UCSD-AML1 (cell line): ENCODE data around the gene AFP.

Experiments
- DNase-seq: peaks from one replicate; lab custom pipeline; 2025; ENCODE audit not compliant: unreplicated experiment; lab: John Stamatoyannopoulos, UW

AFP gene

DNA sequence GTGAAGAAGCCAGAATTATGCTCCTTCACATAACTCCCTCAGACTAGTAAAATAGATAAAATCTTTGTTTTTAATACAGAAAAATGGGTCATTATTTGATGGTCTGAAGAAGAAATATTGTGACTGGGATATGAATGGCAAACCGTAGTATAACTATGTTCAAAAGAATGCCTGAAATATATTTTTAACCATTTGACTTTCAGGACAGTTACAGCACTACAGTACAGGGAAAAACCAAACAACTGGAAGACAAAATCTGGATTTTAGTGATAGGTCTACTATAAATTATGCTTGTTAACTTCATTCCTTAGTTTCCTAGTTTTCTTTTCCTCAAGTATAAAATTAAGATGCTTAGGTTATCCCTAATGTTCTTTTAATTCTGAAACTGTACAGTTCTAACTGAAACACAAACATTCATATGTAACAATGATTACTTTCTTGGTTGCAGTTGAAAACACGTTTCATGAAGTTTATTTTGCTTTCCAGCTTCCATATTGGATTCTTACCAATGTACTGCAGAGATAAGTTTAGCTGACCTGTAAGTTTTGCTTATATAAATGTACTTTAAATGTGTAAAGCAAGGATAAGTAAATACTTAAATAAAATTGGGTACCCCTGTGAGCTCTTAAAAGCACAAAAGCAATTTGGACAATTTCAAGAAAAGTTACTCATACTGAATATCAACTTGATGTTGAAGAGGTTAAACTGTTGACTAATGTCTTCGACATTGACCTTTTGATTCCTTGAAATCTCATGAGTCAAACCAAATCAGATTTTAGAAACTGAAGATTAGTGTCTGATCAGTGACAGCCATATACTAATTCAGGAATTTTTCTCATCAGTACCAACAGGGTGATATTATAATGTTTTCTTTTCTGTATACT is 895 bp downstream of the AFP start:
- DNase-seq: no peak

DNA sequence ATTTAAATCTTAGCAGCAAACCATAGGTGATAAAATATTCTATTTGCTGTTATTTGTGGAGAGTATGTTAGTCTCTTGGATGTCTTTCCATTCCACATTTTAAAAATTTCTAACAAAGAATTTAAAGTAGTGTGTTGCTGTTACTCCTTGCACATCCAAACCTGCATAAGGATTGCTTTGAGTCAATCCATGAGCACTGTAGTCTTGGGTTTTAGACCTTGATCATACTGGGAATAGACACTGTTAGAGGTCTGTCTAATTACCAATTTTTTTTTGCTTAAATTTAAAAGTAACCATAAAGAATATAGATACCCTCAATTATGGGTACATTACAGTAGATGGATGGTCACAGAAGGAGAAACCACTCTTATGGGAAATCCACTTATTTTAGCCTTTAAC is 1.5 kb downstream of the AFP start:
- no peak for DNase-seq

- DNase-seq: no peak
Observed at GRCh38 chr4:73438048-73438447, 2.0 kb downstream of the AFP start.

DNA sequence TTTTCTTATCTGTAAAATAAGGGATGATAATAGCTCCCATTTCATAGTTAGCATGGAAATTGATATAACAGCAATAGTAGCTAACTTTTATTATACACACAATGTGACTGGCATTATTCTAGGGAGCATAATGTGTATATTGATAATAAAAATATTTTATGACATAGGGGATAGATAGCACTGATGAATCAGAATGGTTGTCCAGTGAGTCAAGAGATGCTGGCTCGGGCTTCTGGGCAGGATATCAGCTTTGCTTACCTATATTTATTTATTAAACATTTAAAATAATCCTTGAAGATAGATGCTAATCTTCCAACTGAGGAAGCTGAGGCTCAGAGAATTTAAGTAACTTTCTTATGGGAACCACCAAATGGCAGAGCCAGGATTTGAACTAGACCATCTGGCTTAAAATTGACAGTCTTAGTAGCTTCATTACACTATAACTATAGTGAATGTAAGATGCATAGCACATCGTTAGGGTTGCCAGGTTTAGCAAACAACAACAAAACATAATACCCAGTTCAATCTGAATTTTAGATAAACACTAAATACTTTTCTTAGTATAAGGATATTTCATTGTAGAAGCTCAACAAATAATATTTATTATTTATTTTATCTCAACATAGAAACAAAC is 2.7 kb downstream of the AFP start:
- no peak for DNase-seq

DNA sequence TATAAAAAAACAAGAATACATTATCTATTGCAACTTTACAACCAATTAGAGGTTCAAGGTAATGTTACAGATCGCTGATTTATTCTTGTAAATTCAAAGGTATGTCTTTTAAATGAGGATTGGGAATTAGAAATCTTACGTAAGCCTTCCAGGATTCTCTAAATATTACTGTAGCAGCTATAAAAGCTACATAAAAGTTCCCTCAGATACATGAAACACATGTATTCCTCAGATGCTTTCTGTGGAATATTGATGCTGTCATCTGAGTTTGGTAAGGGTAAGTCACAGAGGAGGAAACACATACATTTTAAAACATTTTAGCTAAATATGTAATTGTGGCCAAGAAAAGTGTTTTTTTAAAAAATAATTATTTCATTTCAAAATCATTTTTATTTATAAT is 3.4 kb downstream of the AFP start:
- DNase-seq: no peak

DNA sequence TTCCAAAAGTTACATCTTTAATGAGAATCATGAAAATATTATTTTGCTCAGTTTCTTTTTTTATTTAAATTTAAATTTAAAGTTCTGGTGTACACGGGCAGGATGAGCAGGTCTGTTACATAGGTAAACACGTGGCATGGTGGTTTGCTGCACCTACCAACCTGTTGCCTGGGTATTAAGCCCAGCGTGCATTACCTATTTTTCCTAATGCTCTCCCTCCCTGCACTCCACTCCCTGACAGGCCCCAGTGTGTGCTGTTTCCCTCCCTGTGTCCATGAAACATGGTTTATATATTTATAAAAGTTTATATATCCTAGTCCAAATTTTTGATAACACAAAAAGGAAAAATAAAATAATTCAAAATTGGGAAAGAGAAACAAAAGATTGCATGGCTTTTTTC is 4.0 kb downstream of the AFP start:
- DNase-seq: no peak

DNA sequence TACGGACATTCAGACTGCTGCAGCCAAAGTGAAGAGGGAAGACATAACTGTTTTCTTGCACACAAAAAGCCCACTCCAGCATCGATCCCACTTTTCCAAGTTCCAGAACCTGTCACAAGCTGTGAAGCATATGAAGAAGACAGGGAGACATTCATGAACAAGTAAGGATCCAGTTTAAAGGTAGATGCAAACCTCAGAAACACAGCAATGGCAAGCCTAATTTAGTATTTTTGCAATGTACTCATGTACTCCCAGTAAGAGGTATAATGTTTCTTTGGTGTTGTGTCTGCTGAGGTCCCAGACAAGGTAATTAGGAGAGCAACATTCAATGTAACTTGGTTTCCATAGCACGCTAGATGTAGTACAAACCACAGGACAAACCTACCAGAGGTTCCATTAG is 4.6 kb downstream of the AFP start:
- DNase-seq: no peak

DNA sequence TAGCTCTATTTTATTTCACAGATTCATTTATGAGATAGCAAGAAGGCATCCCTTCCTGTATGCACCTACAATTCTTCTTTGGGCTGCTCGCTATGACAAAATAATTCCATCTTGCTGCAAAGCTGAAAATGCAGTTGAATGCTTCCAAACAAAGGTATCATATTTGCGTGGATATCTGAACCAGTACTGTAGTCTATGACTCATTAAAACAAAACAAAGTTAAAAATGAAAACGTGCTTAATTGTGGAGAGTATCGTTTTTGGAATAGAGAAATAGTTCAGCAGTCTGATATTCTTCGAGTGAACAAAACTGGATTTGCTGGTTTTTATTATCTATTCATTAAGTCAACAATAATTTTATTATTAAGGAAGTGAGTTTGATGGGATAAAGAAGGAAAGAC is 6.3 kb downstream of the AFP start:
- DNase-seq: no peak

DNA sequence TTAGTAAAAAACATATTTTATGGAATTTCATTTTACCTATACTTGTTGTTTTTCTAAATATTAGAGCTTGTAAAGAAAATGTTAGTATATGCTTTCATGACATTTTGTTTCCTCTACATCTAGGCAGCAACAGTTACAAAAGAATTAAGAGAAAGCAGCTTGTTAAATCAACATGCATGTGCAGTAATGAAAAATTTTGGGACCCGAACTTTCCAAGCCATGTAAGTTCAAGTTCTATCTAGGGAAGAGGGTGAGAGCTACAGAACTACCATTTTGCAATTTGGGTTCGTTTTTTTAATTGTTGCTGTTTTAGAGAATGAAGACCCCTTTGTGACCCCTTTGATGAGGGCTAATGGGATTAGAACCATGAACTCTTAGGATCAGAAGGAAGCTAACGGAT is 7.2 kb downstream of the AFP start:
- no peak for DNase-seq

- no peak for DNase-seq
Observed at GRCh38 chr4:73445383-73446335, 9.6 kb downstream of the AFP start.

- DNase-seq: no peak
Observed at GRCh38 chr4:73446336-73446938, 10.4 kb downstream of the AFP start.

DNA sequence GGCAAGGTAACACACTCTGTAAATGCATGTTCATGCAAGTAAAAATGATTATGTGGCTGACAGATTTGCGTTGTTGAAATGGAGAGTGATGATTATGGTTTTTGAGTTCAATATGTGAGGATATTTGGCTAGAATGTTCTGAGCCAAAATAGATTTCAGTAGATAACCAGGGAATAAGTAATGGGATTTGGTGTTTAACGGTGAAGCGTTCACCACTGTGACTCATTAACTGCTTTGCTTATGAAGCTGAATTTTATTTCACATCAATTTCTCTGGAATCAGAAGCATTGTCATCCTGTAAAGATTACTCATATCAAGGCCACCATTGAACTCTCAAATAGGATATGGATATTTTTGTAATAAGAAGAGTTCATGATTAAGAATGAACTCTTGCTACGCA is 11.7 kb downstream of the AFP start:
- DNase-seq: no peak

DNA sequence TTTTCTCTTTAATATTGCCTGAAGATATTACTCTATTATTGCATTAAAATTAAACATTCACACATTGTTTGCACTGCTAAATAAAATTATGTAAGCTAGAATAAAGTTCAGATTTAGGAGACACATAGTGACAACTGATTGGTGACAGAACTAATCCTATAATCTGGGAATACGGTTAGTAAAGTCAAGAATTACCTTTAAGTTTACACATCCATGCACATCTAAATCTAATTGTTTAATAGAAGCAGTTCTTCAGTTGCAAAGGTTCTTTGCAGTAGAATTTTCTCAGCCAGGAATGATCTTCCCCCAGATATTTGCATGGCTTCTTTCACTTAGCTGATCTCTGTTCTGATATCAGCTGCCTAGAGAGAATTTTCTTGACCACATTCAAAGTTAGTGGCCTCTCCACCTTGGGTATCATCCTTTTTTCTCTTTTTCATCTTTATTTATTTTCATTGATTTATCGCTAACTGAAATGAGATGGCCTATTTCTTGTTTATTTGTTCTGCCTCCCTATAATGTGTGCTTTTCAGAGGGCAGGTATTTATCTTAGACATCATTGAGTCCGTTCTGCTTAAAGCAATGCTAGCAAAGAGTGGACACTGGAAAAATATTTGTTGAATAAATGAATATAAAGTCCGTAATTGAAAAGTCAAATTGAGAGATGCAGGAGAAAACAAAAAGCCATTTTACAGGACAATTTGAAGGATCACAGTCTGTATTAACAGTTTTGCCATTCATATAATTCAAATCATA is 12.6 kb downstream of the AFP start:
- no peak for DNase-seq

GRCh38 chr4:73450398-73451004 is 14.5 kb downstream of the AFP start:
- no peak for DNase-seq

GRCh38 chr4:73451404-73451803 is 15.4 kb downstream of the AFP start:
- DNase-seq: no peak

DNA sequence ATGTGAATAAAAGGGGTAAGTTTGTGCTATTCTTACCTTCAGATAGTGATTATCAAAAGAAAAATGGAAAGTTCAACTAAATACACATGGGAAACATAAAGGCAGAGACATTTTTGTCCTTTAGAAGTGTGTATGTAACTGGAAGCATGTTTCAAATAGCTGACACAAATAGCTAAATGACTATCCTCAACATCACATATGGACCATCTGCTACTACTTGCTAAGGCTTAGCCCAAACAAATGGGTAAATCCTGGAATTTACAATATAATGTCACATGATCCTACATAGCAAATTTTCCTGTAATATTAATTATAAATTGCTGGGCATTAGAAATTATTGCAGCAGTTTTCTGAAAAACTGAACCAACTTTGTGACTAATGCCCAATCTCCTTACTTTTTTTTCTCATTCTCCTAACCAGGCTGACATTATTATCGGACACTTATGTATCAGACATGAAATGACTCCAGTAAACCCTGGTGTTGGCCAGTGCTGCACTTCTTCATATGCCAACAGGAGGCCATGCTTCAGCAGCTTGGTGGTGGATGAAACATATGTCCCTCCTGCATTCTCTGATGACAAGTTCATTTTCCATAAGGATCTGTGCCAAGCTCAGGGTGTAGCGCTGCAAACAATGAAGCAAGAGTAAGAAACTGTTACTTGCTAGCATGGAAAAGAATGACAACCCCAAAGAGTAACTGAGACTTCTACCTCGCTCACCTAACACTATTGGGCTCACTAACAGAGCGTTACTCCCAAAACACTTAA is 16.1 kb downstream of the AFP start:
- no peak for DNase-seq

GRCh38 chr4:73452953-73453700 is 17.1 kb downstream of the AFP start:
- DNase-seq: no peak

DNA sequence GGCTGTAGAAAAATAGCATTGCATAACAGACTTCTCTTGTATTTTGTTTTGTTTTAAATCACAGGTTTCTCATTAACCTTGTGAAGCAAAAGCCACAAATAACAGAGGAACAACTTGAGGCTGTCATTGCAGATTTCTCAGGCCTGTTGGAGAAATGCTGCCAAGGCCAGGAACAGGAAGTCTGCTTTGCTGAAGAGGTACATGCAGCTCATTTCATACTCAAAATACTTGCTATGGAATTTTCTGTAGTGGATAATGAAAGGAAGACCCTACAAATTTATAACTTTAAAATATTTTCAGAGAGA is 17.6 kb downstream of the AFP start:
- DNase-seq: no peak

- no peak for DNase-seq
Observed at GRCh38 chr4:73454920-73455319, 18.9 kb downstream of the AFP start.
